ENCODE data around the gene GRK5.

DNA sequence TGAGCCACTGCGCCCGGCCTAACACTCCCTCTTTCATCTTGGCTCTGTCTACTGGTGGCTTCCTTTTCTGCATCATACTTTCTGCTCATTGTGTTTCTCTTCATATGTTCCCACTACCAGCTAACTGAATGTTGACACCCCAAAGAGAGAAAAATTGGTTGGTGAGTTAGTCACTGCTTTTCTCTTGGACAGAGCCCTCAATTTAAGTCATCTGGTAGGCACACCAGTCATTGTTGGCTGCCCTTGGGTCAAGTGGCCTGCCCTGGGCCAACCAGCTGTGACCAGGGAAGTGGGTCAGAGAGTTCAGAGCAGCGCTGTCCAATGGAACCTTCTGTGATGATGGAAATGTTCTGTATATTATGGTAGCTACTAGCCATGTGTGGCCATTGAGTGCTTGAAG, 52.0 kb downstream of the GRK5 start:
- TF ChIP-seq, protein P1, sequence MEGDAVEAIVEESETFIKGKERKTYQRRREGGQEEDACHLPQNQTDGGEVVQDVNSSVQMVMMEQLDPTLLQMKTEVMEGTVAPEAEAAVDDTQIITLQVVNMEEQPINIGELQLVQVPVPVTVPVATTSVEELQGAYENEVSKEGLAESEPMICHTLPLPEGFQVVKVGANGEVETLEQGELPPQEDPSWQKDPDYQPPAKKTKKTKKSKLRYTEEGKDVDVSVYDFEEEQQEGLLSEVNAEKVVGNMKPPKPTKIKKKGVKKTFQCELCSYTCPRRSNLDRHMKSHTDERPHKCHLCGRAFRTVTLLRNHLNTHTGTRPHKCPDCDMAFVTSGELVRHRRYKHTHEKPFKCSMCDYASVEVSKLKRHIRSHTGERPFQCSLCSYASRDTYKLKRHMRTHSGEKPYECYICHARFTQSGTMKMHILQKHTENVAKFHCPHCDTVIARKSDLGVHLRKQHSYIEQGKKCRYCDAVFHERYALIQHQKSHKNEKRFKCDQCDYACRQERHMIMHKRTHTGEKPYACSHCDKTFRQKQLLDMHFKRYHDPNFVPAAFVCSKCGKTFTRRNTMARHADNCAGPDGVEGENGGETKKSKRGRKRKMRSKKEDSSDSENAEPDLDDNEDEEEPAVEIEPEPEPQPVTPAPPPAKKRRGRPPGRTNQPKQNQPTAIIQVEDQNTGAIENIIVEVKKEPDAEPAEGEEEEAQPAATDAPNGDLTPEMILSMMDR (IDR thresholded peaks at IDR 0.05), result no peak
- no peak for TF ChIP-seq POLR2A (IDR thresholded peaks at IDR 0.05)

All from prostate gland (tissue), 2 donors.